Omental fat pad (tissue), 4 donors: Measurements from ENCODE around the gene S100B. TPM values are rescaled to one million over a fixed set of nuclear protein-coding genes. Genes with fewer than 3 reads are reported as not detected.

ENCODE experiments used
- ATAC-seq: fragments of 150-250 bp; one replicate; pipeline ENCODE4 v1.9.1; 2016; ENCODE audit warnings: mild to moderate bottlenecking, moderate library complexity; ENCODE audit not compliant: low FRiP score
- DNase-seq: peaks from one replicate; pipeline ENCODE4 v3.0.0-alpha.2; 2019; ENCODE audit warnings: low spot score
- CTCF ChIP-seq, 3 donors: fragments of 450-650 bp; IDR thresholded peaks; one replicate each; pipeline ENCODE4 v1.5.1; 2016 to 2017; ENCODE audit warnings: antibody characterized with exemption in 3 of 3, mild to moderate bottlenecking in 3 of 3, moderate library complexity in 2 of 3
- total RNA-seq, 4 donors: library from RNA; depleted of rRNA; stranded (reverse); fragments of >200 nt; gene quantifications; one replicate each; pipeline ENCODE4 v1.1.0, GENCODE V29; 2016

Gene S100B
- total RNA-seq, 4 donors from 2014 or later: 75.0 to 252 (median 113) TPM

GRCh38 chr21:46627726-46628125 lies 22.8 kb upstream of the S100B start:
- no peak for TF ChIP-seq CTCF (IDR thresholded peaks at IDR 0.05)
- DNase-seq (no peak), ATAC-seq (no peak)

GRCh38 chr21:46626975-46627501 lies 22.2 kb upstream of the S100B start:
- ATAC-seq (no peak), DNase-seq (no peak)
- no peak for TF ChIP-seq CTCF (IDR thresholded peaks at IDR 0.05)

GRCh38 chr21:46626536-46626935 lies 21.7 kb upstream of the S100B start:
- ATAC-seq (no peak), DNase-seq (no peak)
- TF ChIP-seq CTCF (IDR thresholded peaks at IDR 0.05): no peak

- DNase-seq (no peak), ATAC-seq (no peak)
- no peak for TF ChIP-seq CTCF (IDR thresholded peaks at IDR 0.05)
These were observed 20.9 kb upstream of the S100B start for GRCh38 chr21:46625759-46626158.

GRCh38 chr21:46624050-46624449 lies 19.2 kb upstream of the S100B start:
- TF ChIP-seq CTCF (IDR thresholded peaks at IDR 0.05): no peak

GRCh38 chr21:46622226-46622625 lies 17.3 kb upstream of the S100B start:
- ATAC-seq: no peak
- no peak for DNase-seq
- no peak for TF ChIP-seq CTCF (IDR thresholded peaks at IDR 0.05)

More at GRCh38 chr21:46624050-46624449, 19.2 kb upstream of the S100B start:
- DNase-seq (no peak), ATAC-seq (no peak)

- DNase-seq: no peak
These were observed 16.7 kb upstream of the S100B start for GRCh38 chr21:46621457-46622182.

More at GRCh38 chr21:46621457-46622182, 16.7 kb upstream of the S100B start:
- no peak for TF ChIP-seq CTCF (IDR thresholded peaks at IDR 0.05)
- no peak for ATAC-seq
